GM18502 (cell line): Measurements from ENCODE around the gene SHROOM3.
A peak's percentile ranks its signal among the peaks of the same experiment; 100 is the strongest.
"Not testable (repeated sequence)": the region's sequence is repeated elsewhere in the genome, so short reads cannot be mapped to it uniquely, and the experiment has no call there.

Source experiments
- ATAC-seq: cut with Tn5 transposase; IDR thresholded peaks from one replicate; pipeline ENCODE4 v1.9.1; 2021; ENCODE audit warnings: mild to moderate bottlenecking; ENCODE audit not compliant: unreplicated experiment, poor library complexity

SHROOM3 gene

GRCh38 chr4:76705472-76705871, 270.4 kb downstream of the SHROOM3 start:
- no peak for ATAC-seq

GRCh38 chr4:76706581-76706980, 271.6 kb downstream of the SHROOM3 start:
- ATAC-seq: no peak

GRCh38 chr4:76708971-76709771, 274.1 kb downstream of the SHROOM3 start:
- no peak for ATAC-seq

- ATAC-seq: no peak
Measured at GRCh38 chr4:76709772-76710090, 274.7 kb downstream of the SHROOM3 start.

- ATAC-seq: no peak
Measured at GRCh38 chr4:76712564-76712963, 277.5 kb downstream of the SHROOM3 start.

- ATAC-seq: no peak
Measured at GRCh38 chr4:76714226-76714625, 279.2 kb downstream of the SHROOM3 start.

- no peak for ATAC-seq
Measured at GRCh38 chr4:76716020-76716419, 281.0 kb downstream of the SHROOM3 start.

GRCh38 chr4:76716658-76717057, 281.6 kb downstream of the SHROOM3 start:
- no peak for ATAC-seq

GRCh38 chr4:76717431-76717830, 282.4 kb downstream of the SHROOM3 start:
- no peak for ATAC-seq

GRCh38 chr4:76718021-76718420, 283.0 kb downstream of the SHROOM3 start:
- ATAC-seq: no peak

- no peak for ATAC-seq
Measured at GRCh38 chr4:76718831-76719230, 283.8 kb downstream of the SHROOM3 start.

GRCh38 chr4:76720121-76720520, 285.1 kb downstream of the SHROOM3 start:
- ATAC-seq: no peak

GRCh38 chr4:76722146-76722545, 287.1 kb downstream of the SHROOM3 start:
- ATAC-seq: not testable (repeated sequence)

GRCh38 chr4:76722838-76723237, 287.8 kb downstream of the SHROOM3 start:
- ATAC-seq: no peak

- ATAC-seq: peak; percentile 46
Measured at GRCh38 chr4:76723373-76723772, 288.3 kb downstream of the SHROOM3 start.

- ATAC-seq: no peak
Measured at GRCh38 chr4:76723924-76724323, 288.9 kb downstream of the SHROOM3 start.

GRCh38 chr4:76725039-76725438, 290.0 kb downstream of the SHROOM3 start:
- ATAC-seq: no peak

GRCh38 chr4:76726176-76726575, 291.1 kb downstream of the SHROOM3 start:
- ATAC-seq: no peak

GRCh38 chr4:76726631-76727030, 291.6 kb downstream of the SHROOM3 start:
- ATAC-seq: no peak

- not testable (repeated sequence) for ATAC-seq
Measured at GRCh38 chr4:76727934-76728333, 292.9 kb downstream of the SHROOM3 start.

GRCh38 chr4:76729460-76729859, 294.4 kb downstream of the SHROOM3 start:
- ATAC-seq: peak; percentile 49

- ATAC-seq: no peak
Measured at GRCh38 chr4:76729980-76730379, 295.0 kb downstream of the SHROOM3 start.
